Activated naive CD4-positive, alpha-beta T cell treated with anti-CD3 and anti-CD28 coated beads for 36 hours (primary cell): Measurements from ENCODE around the gene CNP. TPM values are rescaled to one million over a fixed set of nuclear protein-coding genes. Genes with fewer than 3 reads are reported as not detected.
"Not testable (repeated sequence)": the region's sequence is repeated elsewhere in the genome, so short reads cannot be mapped to it uniquely, and the experiment has no call there.

Source experiments
- CTCF ChIA-PET: fragments of 350-600 bp; sonication (Branson Sonifier 250); formaldehyde crosslinking; loops from one replicate; lab custom pipeline; 2021; ENCODE audit warnings: antibody characterized with exemption; lab: Charles Lee
- DNase-seq: peaks from one replicate; pipeline ENCODE4 v3.0.0-alpha.2; 2020
- H3K27ac Mint-ChIP-seq: one replicate; pipeline ENCODE4 v1.8.0; 2021; ENCODE audit warnings: mild to moderate bottlenecking, mixed read lengths
- H3K27me3 Mint-ChIP-seq: one replicate; pipeline ENCODE4 v1.8.0; 2021; ENCODE audit warnings: low read depth, mixed read lengths
- H3K36me3 Mint-ChIP-seq: one replicate; pipeline ENCODE4 v1.8.0; 2021; ENCODE audit warnings: low read depth, mixed read lengths
- H3K4me1 Mint-ChIP-seq: one replicate; pipeline ENCODE4 v1.8.0; 2021; ENCODE audit warnings: low read depth, mixed read lengths
- H3K4me3 Mint-ChIP-seq: one replicate; pipeline ENCODE4 v1.8.0; 2021; ENCODE audit warnings: mild to moderate bottlenecking, moderate library complexity, mixed read lengths
- H3K9me3 Mint-ChIP-seq: one replicate; pipeline ENCODE4 v1.8.0; 2021; ENCODE audit warnings: mixed read lengths
- intact Hi-C: fragments of 100-400 bp; cut with micrococcal nuclease; formaldehyde crosslinking; loops from one replicate; pipeline ENCODE4 v1.15.1; 2023
- total RNA-seq, 2 experiments: library from RNA; stranded (reverse); gene quantifications; one replicate each; pipeline ENCODE4 v1.2.3, GENCODE V29; 2021

CNP gene
- total RNA-seq, 2 experiments from 2014 or later = 58.4 to 59.1 TPM

DNA sequence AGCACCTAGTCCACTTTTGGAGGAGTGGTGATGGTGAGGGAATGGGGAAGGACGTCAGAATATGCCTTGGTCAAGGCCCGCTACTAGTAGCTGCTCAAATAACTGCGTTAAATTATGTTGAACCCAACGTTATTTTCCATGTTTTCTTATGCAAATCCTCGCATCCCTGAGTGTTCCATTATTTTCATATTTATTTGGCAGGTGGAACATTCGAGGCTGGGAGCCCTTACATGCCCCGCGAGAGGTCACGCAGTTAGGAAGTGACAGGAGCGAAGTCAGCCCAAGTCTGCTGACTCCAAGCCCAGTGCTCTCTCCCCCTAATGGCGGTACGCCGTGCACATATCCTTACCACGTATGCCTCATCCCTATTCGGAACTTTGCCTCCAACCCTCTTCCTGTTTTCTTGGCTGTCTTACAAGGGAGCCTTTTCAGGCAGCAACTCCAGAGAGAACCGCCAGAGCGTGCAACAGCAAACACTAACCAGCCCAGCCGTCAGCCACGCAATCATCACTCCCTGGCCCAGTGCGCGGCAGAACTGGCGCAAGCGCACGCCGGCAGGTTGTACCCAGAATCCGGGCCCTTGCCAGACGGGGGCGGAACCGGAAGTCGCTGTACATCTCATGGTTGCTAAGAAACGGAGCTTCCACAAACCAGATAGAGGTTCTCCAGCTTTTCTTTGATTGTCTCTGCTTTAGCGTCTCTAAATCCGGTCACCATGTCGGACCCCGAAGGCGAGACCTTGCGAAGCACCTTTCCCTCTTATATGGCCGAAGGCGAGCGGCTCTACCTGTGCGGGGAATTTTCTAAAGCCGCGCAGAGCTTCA, 36.4 kb upstream of the CNP start, which contains the start of gene ODAD4:
TSS of gene ODAD4 (plus strand) at position 609 of the 824 bp plus-strand sequence. CDS start at position 716, 107 bp downstream.
- no peaks in the 10 kb centered on the region for H3K9me3 Mint-ChIP-seq
- no peaks in the 10 kb centered on the region for H3K27me3 Mint-ChIP-seq

DNA sequence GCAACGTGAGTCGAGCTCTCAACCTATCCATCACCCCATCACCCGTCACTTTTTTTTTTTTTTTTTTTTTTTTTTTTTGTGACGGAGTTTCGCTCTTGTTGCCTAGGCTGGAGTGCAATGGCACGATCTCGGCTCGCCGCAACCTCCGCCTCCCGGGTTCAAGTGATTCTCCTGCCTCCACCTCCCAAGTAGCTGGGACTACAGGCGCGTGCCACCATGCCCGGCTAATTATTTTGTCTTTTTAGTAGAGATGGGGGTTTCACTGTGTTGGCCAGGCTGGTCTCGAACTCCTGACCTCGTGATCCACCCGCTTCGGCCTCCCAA, 35.8 kb upstream of the CNP start:
- CTCF ChIA-PET = interaction anchor here (0.6 to 1.3 kb wide), 11 partner anchors 9 to 747 kb away, joined by 3 to 5 read pairs (median 3); partner anchors contain the start of genes DHX58 and EIF1
- intact Hi-C loops = loop anchor here (1.0 kb wide), 1 partner anchor 11 kb away; no protein-coding TSS in a partner anchor
- Mint-ChIP-seq H3K4me3 (peak overlapping the region; percentile 97), H3K4me1 (peaks cover 19% of the 10 kb centered on the region), H3K27ac (peak overlapping the region; percentile 95)
- H3K9me3 Mint-ChIP-seq, DNase-seq, H3K27me3 Mint-ChIP-seq, H3K36me3 Mint-ChIP-seq: not testable (repeated sequence)

More for the DNA sequence above, 36.4 kb upstream of the CNP start, which contains the start of gene ODAD4:
- H3K36me3 Mint-ChIP-seq = no peaks in the 10 kb centered on the region
- CTCF ChIA-PET = interaction anchor here (0.6 to 1.6 kb wide), 12 partner anchors 9 to 748 kb away, joined by 3 to 5 read pairs (median 3); partner anchors contain the start of genes DHX58 and EIF1
- intact Hi-C loops = loop anchor here (1.0 kb wide), 1 partner anchor 11 kb away; no protein-coding TSS in a partner anchor
- H3K27ac Mint-ChIP-seq = peak within 1 kb of the TSS; percentile 95
- DNase-seq = peak; percentile 97
- peaks cover 19% of the 10 kb centered on the region for H3K4me1 Mint-ChIP-seq
- peak within 1 kb of the TSS; percentile 97 for H3K4me3 Mint-ChIP-seq

DNA sequence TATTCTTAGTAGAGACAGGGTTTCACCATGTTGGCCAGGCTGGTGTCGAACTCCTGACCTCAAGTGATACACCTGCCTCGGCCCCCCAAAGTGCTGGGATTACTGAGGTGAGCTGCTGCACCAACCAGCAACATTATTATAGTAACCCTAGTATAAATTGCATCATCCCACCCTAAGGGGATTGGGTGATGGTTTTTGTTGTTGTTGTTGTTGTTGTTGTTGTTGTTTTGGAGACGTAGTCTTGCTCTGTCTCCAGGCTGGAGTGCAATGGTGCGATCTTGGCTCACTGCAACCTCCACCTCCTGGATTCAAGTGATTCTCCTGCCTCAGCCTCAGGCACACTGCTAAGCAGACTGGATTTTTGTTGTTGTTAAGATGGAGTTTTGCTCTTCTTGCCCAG, 34.9 kb upstream of the CNP start:
- CTCF ChIA-PET, intact Hi-C loops: not testable (repeated sequence)
- H3K4me1 Mint-ChIP-seq = peaks cover 19% of the 10 kb centered on the region

DNA sequence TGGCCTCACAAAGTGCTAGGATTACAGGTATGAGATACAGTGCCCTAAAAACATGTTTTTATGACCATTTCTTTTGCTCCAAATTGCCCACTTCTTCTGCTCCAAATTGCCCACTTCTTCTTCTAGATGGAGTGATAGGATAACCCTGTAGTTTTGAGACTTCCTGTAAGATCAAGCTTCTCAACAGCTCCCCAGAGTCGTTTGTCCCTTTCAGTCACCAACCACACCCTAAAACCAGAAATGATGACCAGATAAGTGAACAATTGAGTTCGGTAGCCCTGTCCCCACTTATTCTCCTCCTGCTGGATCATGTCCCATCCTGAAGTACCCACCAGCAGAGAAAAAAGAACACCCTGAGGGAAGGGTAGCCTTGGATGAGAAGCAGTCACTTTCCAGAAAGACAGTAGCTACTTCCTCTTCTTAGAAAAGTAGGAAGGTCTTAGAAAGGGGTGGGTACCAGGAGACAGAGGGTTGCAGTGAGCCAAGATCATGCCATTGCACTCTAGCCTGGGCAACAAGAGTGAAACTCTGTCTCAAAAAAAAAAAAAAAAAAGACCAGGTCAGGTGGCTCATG, 33.7 kb upstream of the CNP start:
- intact Hi-C loops = no loop called here
- H3K27me3 Mint-ChIP-seq = no peaks in the 10 kb centered on the region
- DNase-seq = no peak
- CTCF ChIA-PET = interaction anchor here (0.7 to 1.0 kb wide), 2 partner anchors 42 to 54 kb away, joined by 3 to 4 read pairs; no protein-coding TSS in a partner anchor
- no peak overlapping the region for H3K4me3 Mint-ChIP-seq
- peaks cover 19% of the 10 kb centered on the region for H3K4me1 Mint-ChIP-seq
- H3K27ac Mint-ChIP-seq = no peak overlapping the region
- no peaks in the 10 kb centered on the region for H3K9me3 Mint-ChIP-seq
- H3K36me3 Mint-ChIP-seq = no peaks in the 10 kb centered on the region

More for the DNA sequence above, 34.9 kb upstream of the CNP start:
- not testable (repeated sequence) for DNase-seq, H3K4me3 Mint-ChIP-seq, H3K27me3 Mint-ChIP-seq, H3K9me3 Mint-ChIP-seq, H3K36me3 Mint-ChIP-seq, H3K27ac Mint-ChIP-seq

DNA sequence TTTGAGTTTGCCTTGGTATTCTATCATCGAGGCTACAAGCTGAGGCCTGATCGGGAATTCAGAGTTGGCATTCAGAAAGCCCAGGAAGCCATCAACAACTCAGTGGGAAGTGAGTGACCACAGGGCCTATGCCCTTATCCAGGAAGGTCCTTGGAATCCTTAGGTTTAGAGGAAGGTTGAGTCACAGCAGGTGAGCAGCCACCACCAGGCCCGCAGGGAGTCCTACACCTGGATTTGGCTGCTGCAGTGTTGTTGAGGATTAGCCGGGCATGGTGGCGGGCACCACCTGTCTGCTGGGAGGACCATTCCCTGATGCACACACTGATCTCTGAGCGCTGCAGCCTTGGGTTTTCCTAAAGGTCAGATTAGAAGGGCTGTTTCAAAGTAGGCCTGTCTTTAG, 31.0 kb upstream of the CNP start:
- no peaks in the 10 kb centered on the region for H3K27me3 Mint-ChIP-seq
- no peaks in the 10 kb centered on the region for H3K9me3 Mint-ChIP-seq
- H3K36me3 Mint-ChIP-seq = no peaks in the 10 kb centered on the region
- H3K4me3 Mint-ChIP-seq = no peak overlapping the region
- no peak overlapping the region for H3K27ac Mint-ChIP-seq
- peaks cover 8% of the 10 kb centered on the region for H3K4me1 Mint-ChIP-seq
- CTCF ChIA-PET = interaction anchor here (1.3 kb wide), 1 partner anchor 27 kb away, joined by 4 read pairs; no protein-coding TSS in a partner anchor
- no peak for DNase-seq
- intact Hi-C loops = no loop called here

DNA sequence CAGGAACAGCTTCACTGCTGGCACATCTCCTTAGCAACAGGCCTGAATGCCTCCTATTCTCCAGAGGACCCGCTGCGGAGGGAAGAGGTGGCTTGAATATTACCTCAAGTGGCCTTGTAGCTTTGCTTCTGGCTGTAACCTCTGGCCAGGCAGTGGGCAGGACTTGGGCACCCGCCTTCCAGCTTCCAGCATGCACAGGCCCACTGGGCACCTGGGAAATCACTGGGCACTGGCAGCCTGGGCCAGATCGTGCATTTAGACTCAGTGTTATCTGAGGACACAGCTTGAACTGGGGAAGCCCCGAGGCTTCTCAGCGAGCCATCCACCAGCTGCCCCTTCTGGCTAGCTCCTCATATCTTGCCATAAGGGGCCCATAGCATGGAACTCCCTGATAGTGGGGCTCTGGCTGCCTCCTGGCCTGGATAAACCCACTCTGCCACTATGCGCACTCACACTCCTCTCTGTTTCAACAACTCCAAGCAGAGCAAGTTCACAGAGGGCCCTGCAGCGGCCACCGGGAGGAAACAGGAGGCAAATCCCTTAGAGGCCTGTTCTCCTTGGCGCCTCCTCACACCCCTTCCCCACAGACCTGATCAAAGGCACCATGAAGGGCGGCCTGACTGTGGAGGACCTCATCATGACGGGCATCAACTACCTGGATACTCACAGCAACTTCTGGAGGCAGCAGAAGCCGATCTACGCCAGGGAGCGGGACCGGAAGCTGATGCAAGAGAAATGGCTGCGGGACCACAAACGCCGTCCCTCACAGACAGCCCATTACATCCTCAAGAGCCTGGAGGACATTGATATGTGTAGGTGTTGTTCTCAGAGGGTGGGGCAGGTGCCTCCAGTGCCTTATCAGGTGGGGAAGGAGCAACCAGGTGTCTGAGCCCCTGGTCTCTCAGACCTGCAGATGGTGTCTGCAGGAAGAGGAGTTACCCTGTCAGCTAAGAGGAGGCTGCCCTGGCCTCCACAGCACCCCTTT, 28.3 kb upstream of the CNP start:
- CTCF ChIA-PET = interaction anchor here (1.3 kb wide), 1 partner anchor 87 kb away, joined by 3 read pairs; no protein-coding TSS in a partner anchor
- no peak for DNase-seq
- intact Hi-C loops = no loop called here
- Mint-ChIP-seq H3K27ac (no peak overlapping the region), H3K4me3 (no peak overlapping the region), H3K36me3 (no peaks in the 10 kb centered on the region), H3K27me3 (no peaks in the 10 kb centered on the region), H3K9me3 (no peaks in the 10 kb centered on the region), H3K4me1 (no peaks in the 10 kb centered on the region)

DNA sequence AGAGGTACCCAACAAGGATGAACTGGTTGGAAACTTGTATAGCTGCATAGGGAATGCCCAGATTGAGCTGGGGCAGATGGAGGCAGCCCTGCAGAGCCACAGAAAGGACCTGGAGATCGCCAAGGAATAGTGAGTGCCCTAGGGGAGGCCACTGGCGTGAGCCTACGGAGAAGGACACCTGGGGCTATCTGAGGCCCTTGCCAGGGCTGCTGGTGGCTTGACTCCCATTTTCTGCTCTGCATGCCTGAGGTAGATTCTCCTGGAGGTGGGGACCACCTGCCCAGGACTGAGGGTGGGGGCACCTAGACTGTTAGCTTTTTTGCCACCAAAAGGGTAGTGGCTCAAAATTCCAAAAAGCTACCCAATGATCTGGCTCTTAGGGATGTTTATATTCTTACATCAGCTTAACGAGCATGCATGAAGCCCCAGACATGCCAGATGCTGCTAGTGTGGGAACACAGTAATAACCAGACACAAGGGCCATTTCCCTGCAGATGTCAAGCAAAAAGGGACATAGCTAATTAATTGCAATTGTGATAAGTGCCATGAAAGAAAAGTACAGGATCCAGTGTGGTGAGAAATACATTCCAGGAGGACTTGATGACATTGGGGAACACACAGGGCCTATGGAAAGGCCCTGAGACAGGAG, 27.4 kb upstream of the CNP start:
- H3K36me3 Mint-ChIP-seq = no peaks in the 10 kb centered on the region
- CTCF ChIA-PET = interaction anchor here (1.3 kb wide), 1 partner anchor 86 kb away, joined by 3 read pairs; no protein-coding TSS in a partner anchor
- intact Hi-C loops = no loop called here
- H3K4me1 Mint-ChIP-seq = no peaks in the 10 kb centered on the region
- H3K4me3 Mint-ChIP-seq = no peak overlapping the region
- no peak for DNase-seq
- H3K27ac Mint-ChIP-seq = no peak overlapping the region
- no peaks in the 10 kb centered on the region for H3K9me3 Mint-ChIP-seq
- H3K27me3 Mint-ChIP-seq = no peaks in the 10 kb centered on the region

DNA sequence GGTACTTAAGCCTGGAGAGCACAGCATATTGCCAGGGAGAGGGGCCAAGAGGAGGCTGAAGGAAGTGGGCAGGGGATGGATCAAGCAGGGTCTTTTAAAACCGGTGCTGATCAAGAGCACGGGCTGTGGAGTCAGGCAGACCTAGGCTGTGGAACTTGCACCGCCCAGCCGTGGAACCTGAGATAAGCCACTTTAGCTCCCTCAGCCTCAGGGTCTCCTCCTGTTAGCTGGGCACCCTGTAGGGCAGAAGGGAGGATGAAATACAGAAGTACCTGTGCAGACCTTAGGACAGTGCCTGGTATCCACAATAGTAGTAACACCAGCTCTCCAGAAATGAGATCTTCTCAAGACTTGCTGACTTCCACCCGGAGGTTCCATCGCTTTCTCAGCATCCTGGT, 26.9 kb upstream of the CNP start:
- no peak for DNase-seq
- H3K4me1 Mint-ChIP-seq = no peaks in the 10 kb centered on the region
- H3K36me3 Mint-ChIP-seq = no peaks in the 10 kb centered on the region
- H3K9me3 Mint-ChIP-seq = no peaks in the 10 kb centered on the region
- intact Hi-C loops = no loop called here
- CTCF ChIA-PET = interaction anchor here (1.3 kb wide), 1 partner anchor 86 kb away, joined by 3 read pairs; no protein-coding TSS in a partner anchor
- H3K27me3 Mint-ChIP-seq = no peaks in the 10 kb centered on the region
- H3K4me3 Mint-ChIP-seq = no peak overlapping the region
- H3K27ac Mint-ChIP-seq = no peak overlapping the region

DNA sequence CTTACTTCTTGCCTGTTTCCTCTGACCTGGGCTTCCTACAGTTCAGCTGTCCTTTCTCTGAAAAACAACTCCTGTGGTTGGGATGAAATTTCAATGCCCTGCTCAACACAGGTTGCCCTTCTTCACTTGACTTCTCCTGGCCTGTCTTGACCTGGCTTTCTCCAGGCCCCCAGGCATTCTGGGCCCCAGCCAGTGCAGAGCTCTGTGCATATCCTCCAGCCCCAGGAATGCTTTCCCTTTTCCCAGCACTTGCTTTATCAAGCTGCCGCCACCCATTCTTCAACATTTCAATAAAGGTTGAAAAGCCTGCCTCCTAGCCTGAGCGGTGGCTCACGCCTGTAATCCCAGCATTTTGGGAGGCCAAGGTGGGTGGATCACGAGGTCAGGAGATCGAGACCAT, 25.4 kb upstream of the CNP start:
- CTCF ChIA-PET = no interaction called here
- Mint-ChIP-seq H3K4me3 (no peak overlapping the region), H3K27me3 (no peaks in the 10 kb centered on the region), H3K36me3 (no peaks in the 10 kb centered on the region), H3K27ac (no peak overlapping the region), H3K4me1 (no peaks in the 10 kb centered on the region), H3K9me3 (no peaks in the 10 kb centered on the region)
- no peak for DNase-seq
- intact Hi-C loops = no loop called here

DNA sequence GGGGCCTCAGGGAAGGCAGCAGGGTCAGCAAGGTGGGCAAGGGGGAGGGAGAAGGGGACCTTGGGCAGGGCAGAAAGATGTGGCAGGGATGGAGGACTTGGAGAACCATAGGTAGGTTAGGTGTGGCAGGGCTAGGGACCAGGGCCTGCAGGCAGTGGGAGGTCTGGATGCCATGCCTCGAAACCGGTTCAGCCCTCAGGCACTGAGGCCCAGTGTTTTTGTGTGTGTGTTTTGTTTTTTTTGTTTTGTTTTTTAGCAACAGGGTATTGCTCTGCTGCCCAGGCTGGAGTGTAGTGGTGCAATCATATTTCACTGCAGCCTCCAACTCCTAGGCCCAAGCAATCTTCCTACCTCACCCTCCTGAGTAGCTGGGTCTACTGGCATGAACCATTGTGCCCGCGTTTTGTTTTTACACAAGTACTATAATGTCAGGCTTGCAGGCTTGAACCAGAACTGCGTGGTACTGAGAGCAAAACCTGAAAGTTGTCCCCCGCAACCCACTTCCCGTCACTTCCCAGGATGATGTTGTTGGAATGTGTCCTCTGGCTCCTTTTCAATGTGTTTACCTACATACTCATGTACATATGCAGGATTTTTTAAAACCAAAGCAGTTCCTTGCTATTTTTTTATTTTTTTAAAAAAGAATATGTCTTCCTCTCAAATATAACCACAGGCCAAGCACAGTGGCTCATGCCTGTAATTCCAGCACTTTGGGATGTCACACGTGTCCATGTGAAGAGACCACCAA, 23.8 kb upstream of the CNP start:
- Mint-ChIP-seq H3K4me1 (no peaks in the 10 kb centered on the region), H3K36me3 (no peaks in the 10 kb centered on the region), H3K9me3 (no peaks in the 10 kb centered on the region), H3K27me3 (no peaks in the 10 kb centered on the region), H3K4me3 (no peak overlapping the region), H3K27ac (no peak overlapping the region)
- intact Hi-C loops = no loop called here
- CTCF ChIA-PET = no interaction called here
- no peak for DNase-seq

DNA sequence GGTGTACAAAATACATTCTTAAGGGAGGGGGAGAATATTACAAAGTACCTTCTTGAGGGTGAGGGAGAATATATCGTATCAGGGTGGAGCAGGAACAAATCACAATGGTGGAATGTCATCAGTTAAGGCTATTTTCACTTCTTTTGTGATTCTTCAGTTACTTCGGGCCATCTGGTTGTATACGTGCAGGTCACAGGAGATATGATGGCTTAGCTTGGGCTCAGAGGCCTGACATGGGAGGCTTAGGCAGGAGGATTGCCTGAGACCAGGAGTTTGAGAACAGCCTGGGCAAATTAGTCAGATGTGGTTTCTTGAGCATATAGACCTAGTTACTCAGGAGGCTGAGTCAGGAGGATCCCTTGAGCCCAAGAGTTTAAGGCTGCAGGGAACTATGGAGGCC, 23.1 kb upstream of the CNP start:
- no peaks in the 10 kb centered on the region for H3K4me1 Mint-ChIP-seq

More for the DNA sequence above, 23.1 kb upstream of the CNP start:
- Mint-ChIP-seq H3K4me3 (no peak overlapping the region), H3K27me3 (no peaks in the 10 kb centered on the region), H3K36me3 (no peaks in the 10 kb centered on the region), H3K27ac (no peak overlapping the region), H3K9me3 (no peaks in the 10 kb centered on the region)
- DNase-seq = no peak
- CTCF ChIA-PET = interaction anchor here (0.6 kb wide), 1 partner anchor 644 kb away, joined by 4 read pairs; no protein-coding TSS in a partner anchor
- intact Hi-C loops = no loop called here
